GM19455 (cell line): Measurements from ENCODE around the gene CNNM3.
"Not testable (repeated sequence)": the region's sequence is repeated elsewhere in the genome, so short reads cannot be mapped to it uniquely, and the experiment has no call there.

Experiments
- ATAC-seq: cut with Tn5 transposase; IDR thresholded peaks from one replicate; pipeline ENCODE4 v1.9.1; 2021; ENCODE audit not compliant: unreplicated experiment

The CNNM3 gene

DNA sequence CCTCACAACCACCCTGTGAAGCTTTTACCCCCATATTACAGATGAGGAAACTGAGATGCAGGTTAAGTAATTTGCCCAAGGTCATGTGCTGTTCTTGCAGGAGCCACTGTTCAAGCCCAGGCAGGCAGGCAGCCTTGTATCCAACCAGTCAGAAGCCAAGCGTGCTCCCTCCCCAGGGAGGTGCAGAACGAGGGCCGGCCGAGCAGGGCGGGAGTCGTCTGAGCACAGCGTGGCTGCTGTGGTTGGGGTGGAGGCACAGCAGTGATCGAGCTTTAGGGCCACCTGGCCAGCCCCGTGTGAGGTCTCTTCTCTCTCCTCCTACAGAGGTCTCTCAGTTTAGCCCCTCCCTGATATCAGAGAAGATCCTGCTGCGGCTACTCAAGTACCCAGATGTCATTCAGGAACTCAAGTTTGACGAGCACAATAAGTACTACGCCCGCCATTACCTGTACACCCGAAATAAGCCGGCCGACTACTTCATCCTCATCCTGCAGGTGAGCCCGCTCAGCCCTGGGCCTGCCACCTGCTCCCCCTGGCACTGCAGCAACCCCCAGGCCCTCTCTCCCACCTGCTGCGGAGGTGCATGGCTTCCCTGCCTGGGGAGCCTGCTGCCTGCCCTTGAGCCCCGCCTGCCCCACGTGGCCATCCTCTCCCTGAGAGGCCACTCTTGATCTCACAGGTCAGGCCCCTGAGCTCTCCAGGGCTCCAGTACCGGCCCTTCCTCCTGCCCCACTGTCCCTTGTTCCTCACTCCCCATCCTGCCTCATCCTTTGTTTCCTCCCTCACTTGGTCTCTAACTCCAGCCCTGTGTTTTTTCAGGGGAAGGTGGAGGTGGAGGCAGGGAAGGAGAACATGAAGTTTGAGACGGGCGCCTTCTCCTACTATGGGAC lies 17.1 kb upstream of the CNNM3 start:
- ATAC-seq, result no peak

DNA sequence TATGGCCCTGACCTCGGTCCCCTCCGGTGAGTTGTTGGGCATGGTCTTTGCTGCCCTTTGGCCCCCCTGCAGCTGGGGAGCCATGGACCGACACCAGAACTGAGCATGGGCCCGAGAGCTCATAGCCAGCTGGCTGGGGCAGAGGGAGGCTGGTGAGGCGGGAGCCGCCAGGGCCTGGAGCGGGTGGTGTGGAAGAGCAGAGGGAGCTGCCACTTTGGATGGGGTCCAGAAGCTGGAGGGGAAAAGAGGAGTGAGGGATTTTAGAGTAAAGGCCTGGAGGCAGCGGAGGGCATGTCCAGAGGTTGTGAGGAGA lies 16.5 kb upstream of the CNNM3 start:
- no peak for ATAC-seq

DNA sequence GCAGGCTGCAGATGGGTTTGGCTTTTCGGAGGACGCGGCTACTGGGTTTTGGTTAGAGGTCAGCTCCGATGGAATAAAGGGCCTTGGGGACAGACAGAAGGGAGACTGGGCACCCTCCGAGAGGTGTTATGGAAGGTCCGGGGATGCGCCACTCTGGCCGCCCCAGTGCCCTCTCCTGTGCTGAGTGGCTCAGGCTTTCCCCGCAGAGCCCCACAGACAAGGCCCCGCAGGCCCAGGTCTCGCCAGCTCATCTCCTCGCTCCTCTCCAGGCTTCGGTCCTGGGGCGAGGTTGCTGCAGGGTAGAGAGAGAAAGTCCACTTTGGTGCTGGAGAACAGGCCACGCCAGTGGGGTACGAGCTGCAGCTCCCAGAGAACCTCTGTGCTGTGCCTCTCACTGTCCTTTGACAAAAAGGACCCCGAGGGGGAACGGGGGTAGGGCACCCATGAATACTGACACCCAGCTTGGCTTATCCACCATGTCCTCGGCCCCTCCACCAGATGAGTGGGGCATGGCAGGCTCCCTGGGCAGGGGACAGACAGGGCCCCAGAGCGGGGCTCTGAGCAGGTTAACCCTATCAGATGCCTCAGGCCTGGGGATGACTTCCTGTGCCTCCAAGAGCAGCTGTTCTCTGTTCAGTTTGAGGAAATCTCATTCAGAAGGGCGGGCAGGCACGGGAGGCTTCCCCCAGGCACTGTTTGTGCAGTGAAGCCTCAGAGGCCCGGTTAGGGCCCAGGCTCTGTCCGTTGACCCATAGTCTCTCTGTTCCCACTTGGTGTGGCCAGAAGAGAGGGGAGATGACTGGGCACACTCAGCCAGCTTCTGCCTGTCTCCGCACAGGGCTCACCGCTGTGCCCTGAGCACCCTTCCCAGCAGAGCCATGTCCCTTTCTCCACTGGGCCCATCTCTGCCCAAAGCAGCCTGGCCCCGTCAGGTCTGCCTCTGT lies 15.7 kb upstream of the CNNM3 start:
- ATAC-seq, result peak; percentile 22

DNA sequence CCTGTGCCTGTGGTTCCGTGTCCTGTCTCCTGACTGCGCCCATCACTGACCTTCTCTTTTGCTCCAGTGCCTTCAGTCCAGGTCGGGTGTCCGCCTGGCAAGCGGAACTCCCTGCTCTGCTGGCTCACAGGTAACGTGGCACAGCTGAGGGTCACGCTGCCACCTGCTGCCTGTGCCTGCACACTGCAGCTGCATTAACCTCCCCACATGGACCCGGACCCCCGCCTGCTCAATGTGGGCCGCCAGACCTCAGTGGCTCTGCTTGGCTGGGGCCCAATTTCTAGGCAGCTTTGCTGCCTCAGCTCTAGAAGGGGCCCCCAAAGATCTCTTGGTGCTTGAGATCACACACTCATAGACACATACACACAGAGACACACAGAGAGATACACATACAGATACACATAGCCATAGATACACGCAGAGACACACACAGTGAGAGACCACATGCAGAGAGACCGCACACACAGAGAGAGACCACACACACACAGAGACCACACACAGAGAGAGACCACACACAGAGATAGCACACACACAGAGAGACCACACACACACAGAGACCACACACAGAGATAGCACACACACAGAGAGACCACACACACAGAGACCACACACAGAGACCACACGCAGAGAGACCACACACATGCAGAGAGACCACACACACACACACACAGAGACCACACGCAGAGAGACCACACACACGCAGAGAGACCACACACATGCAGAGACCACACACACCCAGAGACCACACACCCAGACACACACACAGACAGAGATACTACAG lies 14.9 kb upstream of the CNNM3 start:
- peak; percentile 78 for ATAC-seq

DNA sequence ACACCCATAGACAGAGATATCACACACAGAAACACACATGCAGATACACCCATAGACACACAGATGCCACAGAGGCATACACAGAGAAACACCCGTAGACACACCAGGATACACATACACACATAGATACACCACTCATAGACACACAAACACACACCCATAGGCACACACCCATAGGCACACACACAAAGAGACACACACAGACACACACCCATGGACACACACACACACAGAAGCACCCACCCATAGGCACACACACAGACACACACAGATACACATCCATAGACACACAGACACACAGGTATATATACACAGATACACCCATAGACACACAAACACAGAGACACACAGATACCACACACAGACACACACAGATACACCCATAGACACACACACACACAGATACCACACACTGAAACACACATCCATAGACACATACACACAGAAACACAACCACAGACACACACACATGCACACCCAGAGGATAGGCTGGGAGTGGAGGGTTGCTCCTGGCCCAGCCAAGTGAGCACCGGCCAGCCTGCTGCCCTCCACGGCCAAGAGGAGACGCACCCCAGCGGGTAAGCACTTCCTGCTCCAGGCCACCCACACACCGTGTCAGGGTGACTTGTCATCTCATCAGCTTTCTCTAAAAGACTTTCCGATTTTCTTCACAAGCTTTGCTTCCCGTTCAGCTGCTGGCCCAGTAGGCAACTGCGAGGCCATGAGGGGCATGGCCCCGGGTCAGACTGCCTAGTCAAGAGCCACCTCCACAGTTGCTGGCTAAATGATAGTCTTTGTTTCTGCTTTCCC lies 14.1 kb upstream of the CNNM3 start:
- ATAC-seq, result no peak

DNA sequence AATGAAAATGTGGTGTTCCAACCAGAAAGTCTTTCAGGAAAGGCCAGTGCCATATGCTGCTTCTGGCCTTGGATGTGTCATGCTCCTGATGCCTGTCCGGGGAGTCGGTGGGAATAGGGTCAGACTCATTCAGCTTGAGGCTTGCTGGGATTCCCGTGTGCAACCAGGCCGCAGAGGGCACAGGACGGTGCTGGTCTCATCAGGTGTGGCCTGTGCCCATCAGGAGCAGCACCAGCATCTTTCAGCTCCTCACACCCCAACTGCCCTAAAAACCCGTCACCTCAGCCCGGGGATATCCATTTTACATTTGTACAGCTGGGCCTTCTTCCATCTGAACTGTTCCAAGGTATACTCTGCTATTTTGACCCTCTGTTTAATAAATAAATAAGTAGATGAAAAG lies 13.3 kb upstream of the CNNM3 start:
- no peak for ATAC-seq

DNA sequence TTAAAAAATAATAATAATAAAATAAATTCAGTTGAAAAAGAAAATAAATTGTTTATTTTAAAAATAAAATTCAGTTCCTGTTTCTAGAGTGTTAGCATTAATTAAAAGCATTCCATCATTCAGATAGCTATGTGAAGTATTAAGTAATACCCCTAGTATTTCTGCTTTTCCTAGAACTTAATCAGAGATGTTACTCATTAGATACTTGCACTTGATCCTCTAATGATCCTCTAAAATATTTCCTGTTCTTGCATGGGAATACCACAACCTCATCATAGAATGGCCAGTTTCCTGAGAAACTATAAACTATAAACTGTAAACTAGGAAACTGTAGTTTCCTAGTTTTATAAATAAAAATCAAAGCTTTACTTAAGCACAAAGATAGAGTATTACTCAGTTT lies 11.1 kb upstream of the CNNM3 start:
- ATAC-seq, result no peak

DNA sequence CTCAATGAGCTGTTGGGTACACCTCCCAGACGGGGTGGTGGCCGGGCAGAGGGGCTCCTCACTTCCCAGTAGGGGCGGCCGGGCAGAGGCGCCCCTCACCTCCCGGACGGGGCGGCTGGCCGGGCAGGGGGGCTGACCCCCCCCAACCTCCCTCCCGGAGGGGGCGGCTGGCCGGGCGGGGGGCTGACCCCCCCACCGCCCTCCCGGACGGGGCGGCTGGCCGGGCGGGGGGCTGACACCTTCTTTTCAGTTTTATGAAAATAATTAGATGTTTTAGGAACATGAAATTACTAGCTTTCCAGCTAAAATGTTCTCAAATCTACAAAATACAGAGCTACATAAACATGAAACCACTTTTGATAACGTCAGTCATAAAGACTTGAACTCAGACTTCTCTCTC lies 10.1 kb upstream of the CNNM3 start:
- ATAC-seq, result not testable (repeated sequence)

DNA sequence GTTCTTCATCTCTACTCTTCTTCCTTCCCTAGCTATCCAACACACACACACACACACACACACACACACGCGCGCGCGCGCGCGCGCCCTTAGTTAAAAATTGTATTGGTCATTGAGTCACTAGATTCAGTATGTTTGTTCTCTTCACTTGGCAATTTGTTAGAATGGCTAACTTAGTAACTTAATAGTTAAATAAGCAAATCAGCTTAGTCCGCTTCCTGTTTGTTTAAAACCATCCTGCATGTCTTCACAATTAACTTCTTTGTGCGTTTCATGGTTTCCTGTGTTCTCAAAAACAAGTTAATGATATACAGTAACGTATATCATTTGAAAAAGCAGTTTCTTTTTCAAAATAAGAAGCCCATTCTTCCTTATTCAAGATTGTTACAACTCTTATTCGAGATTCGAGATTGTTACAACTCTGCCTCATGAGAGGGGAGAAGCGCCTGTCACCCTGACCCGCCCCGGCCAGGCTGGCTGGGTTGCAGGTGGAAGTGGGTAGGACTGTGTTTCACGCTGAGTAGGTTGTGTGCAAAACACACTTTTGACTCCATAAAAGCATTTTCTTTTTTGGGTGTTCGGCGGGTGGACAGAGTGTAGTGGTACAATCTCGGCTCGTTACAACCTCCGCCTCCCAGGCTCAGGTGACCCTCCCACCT lies 9.5 kb upstream of the CNNM3 start:
- no peak for ATAC-seq

DNA sequence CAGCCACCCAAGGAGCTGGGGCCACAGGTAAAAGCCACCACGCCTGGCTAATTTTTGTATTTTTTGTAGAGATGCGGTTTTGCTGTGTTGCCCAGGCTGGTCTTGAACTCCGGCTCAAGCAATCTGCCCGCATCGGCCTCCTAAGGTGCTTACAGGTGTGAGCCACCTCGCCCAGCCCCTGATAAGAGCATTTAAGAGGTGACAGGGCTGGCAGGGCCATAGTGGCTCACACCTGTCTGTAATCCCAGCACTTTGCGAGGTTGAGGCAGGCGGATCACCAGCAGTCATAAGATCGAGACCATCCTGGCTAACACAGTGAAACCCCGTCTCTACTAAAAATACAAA lies 9.0 kb upstream of the CNNM3 start:
- ATAC-seq, result no peak

DNA sequence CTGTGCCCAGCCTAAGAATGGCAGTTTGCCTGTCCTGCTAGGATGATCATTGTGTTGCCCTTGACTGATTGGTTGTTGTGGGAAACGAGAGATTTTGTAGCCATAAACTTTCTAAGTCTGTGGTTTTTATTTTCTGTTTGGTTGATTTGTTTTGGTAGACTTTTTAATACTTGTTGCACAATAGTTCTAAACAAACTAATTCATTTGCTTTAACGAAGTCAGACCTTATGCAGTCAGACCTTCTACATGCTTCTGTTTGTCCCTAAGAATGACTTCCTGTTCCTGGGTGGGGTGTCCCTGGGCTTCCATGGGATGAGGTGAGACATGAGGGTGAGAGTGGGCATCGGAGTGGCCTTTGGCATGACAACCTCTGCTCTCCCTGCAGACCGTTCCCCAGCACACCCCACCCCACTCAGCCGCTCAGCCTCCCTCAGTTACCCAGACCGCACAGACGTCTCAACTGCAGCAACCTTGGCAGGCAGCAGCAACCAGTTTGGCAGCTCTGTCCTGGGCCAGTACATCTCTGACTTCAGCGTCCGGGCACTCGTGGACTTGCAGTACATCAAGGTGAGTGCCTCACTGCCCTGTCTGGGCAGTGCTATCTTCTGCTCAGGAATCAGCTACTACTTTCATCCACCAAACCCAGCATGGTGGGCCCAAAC lies 7.8 kb upstream of the CNNM3 start:
- ATAC-seq, result no peak

DNA sequence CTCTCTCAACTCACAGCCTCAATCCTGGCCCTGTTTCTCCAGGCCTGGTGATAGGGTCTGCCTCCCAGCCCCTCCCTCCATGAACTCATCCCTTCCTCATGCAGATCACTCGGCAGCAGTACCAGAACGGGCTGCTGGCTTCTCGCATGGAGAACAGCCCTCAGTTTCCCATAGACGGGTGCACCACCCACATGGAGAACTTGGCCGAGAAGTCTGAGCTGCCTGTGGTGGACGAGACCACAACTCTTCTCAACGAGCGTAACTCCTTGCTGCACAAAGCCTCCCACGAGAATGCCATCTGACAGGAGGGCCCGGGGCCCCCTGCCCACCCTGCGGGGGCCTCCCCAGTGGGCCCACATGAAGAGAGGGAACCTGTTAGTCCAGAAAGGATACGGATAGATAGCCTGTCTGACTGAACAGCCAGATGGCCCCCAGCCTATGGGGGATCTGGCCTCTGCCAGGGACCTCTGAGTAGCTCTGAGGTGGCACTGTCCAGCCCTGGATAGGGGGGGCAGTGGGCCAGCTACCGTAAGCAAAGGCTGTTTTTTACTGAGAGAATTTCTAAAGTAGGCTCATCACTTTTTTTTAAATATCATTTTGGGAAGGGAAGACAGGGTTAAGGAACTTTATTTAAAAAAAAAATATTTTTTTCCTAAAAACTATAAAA lies 6.7 kb upstream of the CNNM3 start:
- ATAC-seq, result no peak

DNA sequence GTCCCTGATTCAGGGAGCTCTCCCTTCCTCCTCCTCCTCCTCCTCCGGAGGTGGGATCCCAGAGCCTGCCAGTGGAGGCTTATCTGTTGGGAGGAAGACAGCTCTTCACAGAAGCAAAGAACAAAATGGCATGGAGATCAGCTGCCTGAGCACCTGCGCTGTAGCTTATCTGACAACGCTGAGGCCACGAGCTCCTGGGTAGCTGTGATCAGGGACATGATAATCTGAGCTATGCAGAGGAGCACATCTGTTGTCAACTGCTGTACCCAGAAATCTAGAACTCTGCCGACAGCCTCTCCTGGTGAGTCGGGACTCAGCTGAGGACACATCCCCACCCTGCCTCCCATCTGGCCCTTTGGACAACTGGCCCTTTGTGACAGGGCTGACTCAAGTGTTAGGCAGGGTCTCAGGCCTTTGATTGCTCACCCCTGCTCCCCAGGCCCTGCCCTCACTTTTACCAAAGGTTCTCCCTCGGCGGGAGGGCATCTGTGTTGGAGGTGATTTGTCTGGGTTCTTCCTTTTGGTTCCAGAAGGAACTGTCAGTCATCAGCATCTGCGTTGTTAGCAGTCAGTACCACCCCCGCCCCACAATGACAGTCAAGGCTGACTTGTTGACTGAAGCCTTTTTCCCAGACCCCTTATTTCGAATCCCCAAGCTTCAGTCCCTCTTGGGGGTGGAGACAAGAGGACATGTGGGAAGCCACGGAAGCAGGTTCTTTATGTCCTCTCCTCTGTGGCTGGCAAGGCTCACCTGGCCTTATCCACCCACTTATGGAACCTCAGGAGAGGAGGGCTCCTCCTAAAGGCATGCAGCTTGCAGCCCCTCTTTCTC lies 5.9 kb upstream of the CNNM3 start:
- no peak for ATAC-seq

DNA sequence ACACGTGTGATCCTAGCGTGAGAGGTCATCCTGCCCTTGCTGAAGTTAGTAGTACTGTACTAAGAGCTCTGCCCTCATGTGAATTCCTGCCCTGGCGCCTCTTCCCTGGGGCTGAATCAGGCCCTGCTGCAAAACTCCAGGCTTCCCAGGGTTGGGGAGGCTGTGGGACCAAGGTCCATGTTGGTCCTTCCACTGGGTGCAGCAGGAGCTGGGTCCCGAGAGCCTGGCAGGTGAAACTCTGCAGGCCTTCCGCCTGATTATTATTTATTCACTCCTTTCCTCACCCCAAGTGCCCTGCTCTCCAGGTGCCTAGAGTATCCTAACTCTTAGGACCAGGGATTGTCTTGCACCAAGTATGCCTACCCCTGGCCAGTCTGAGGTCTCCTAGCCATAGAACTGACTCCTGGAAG lies 5.3 kb upstream of the CNNM3 start:
- ATAC-seq, result no peak

DNA sequence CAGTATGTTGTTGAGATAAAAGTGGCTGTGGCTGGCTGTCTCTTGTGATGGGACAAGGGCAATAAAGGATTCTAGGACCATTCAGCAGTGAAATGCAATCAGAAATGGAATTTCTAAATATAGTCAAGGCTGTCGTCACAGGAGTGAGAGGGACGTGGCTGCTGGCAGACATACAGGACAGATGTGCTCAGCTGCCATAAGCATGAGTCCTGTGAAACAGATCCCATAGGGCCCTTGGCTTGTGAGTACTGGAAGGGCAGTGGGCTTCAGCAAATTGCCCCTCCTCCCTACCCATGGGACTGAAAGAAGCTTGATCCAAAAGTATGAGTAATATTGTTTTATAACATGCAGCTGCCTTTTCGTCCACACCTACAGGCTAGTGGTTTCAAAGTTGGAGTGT lies 4.2 kb upstream of the CNNM3 start:
- no peak for ATAC-seq

DNA sequence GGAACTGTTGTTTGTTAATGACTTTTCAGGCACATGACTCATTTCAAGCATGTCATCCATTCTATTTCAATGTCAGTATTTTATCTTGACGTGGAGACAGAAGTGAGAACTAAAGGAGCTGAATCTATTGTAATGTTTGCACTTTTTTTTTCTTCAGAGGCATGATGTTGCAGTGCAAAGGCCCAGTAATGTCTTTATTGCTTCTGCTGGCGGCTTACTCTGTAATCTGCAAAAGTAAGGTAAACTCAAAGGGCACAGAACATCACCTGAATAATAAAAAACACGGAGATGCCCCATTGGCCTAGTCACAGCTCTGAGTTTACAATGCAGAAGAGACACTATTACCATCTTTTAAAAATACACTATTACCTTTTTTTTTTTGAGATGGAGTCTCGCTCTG lies 2.4 kb upstream of the CNNM3 start:
- no peak for ATAC-seq

DNA sequence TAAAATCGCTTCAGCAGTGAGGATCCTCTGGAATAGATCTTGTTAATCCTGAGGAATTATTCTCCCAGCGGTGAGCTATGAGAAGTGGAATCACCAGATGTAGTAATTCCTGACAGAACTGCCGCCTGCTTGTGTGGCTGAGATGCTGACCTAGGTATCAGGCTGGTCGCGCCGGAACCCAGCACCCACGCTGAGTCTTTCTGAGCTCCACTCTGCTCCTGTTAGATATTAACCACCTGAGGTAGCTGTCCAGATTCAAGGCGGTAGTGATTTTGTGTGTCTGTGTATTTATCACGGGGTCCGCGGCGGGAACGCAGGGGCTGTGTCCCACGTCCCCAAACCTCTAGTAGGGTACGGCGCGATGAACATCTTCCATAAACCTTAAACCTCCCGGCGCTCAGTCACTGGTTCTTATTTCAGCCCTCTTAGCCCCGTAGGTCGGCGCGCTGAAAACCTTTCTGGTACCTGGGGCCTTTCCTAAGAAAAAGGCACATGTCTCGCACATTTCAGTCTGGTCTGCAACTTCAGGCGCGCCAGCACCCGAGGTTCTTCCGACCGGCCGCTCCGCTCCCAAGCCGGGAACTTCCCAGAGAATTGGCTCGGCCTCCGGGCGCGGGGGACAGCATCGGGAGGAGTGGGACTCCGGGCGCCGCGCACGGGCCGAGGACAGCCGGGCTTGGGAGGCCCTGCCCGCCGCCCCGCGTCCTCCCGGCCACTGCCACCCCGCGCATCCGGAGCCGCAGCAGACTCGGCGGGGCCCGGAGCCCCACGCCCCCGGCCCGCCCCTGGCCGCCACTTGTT lies 542 bp upstream of the CNNM3 start:
- peak; percentile 13 for ATAC-seq
